NCI-H69 (cell line): ENCODE data around the gene OLR1.
"Not testable (repeated sequence)": the region's sequence is repeated elsewhere in the genome, so short reads cannot be mapped to it uniquely, and the experiment has no call there.

Experiments
- DNase-seq: peaks from one replicate; lab custom pipeline; 2025; lab: John Stamatoyannopoulos, UW

The OLR1 gene

GRCh38 chr12:10190558-10191388, 18.8 kb upstream of the OLR1 start:
- peak; percentile 24 for DNase-seq

GRCh38 chr12:10189653-10190052, 17.7 kb upstream of the OLR1 start:
- DNase-seq = no peak

GRCh38 chr12:10186958-10187357, 15.0 kb upstream of the OLR1 start:
- DNase-seq = not testable (repeated sequence)

- no peak for DNase-seq
These were observed 14.4 kb upstream of the OLR1 start for GRCh38 chr12:10186299-10186698.

- no peak for DNase-seq
These were observed 12.4 kb upstream of the OLR1 start for GRCh38 chr12:10184261-10184843.

GRCh38 chr12:10182354-10183049, 10.6 kb upstream of the OLR1 start:
- DNase-seq = no peak

GRCh38 chr12:10179776-10180181, 7.8 kb upstream of the OLR1 start:
- DNase-seq = no peak

GRCh38 chr12:10178821-10179220, 6.9 kb upstream of the OLR1 start, which contains the start of gene TMEM52B:
TMEM52B (plus strand) TSS chr12:10179032; CDS start chr12:10179575, 543 bp downstream.
- DNase-seq = no peak

GRCh38 chr12:10175846-10176636, 4.1 kb upstream of the OLR1 start:
- no peak for DNase-seq

GRCh38 chr12:10174986-10175614, 3.2 kb upstream of the OLR1 start:
- DNase-seq = no peak

GRCh38 chr12:10170216-10170615, 1.7 kb downstream of the OLR1 start:
- no peak for DNase-seq

- DNase-seq = no peak
These were observed 2.8 kb downstream of the OLR1 start for GRCh38 chr12:10169104-10169503.

GRCh38 chr12:10167599-10167998, 4.3 kb downstream of the OLR1 start:
- no peak for DNase-seq

- no peak for DNase-seq
These were observed 6.5 kb downstream of the OLR1 start for GRCh38 chr12:10165421-10165820.

- no peak for DNase-seq
These were observed 8.8 kb downstream of the OLR1 start for GRCh38 chr12:10163084-10163483.

- no peak for DNase-seq
These were observed 11.1 kb downstream of the OLR1 start for GRCh38 chr12:10160617-10161385.

- no peak for DNase-seq
These were observed 12.7 kb downstream of the OLR1 start for GRCh38 chr12:10159280-10159679.

GRCh38 chr12:10158406-10158805, 13.5 kb downstream of the OLR1 start:
- no peak for DNase-seq

- DNase-seq = no peak
These were observed 16.0 kb downstream of the OLR1 start for GRCh38 chr12:10155966-10156365.

- no peak for DNase-seq
These were observed 17.8 kb downstream of the OLR1 start for GRCh38 chr12:10154145-10154496.
